Spleen (tissue), 7 donors: Measurements from ENCODE around the gene FRMD4A.

ENCODE experiments used
- CTCF ChIP-seq, 11 experiments: fragments of 200-600 bp in 7 of 11; fragments of 450-650 bp in 4 of 11; sonication (generic) in 4 of 11; IDR thresholded peaks in 8 of 11; conservative IDR thresholded peaks in 3 of 11; 1 replicate in 7 of 11; 2 replicates in 4 of 11; pipeline versions ENCODE4 v1.4.0 to v1.8.0; 2016 to 2021; ENCODE audit warnings: antibody characterized with exemption in 11 of 11, inconsistent platforms in 4 of 11, mild to moderate bottlenecking in 1 of 11
- POLR2A ChIP-seq, 3 donors: fragments of 450-650 bp; IDR thresholded peaks; one replicate each; pipeline ENCODE4 v1.5.1; 2017; ENCODE audit warnings: antibody characterized with exemption in 3 of 3, mild to moderate bottlenecking in 1 of 3
- POLR2AphosphoS5 ChIP-seq, 3 donors: sonication (generic); formaldehyde crosslinking; IDR thresholded peaks; one replicate each; pipeline ENCODE4 v1.5.1; 2017; ENCODE audit warnings: antibody characterized with exemption in 3 of 3
- donor health status: DM: no; HTN: no; CAD: no; lungs with moderate emphysema.
- donor health status: DM: no; HTN: no; CAD: no.
- donor health status: DM: no; HTN: no; CAD: no.

GRCh38 chr10:14374745-14375445, 44.2 kb upstream of the FRMD4A start:
- TF ChIP-seq CTCF (IDR thresholded peaks at IDR 0.05 in 8 of 11, conservative IDR thresholded peaks at IDR 0.05 in 3 of 11): no peak
- no peak for TF ChIP-seq POLR2A (IDR thresholded peaks at IDR 0.05)
- no peak for TF ChIP-seq POLR2AphosphoS5 (IDR thresholded peaks at IDR 0.05)
